ENCODE measurements around the gene WHRN.

GRCh38 chr9:114367772-114368569 is 137.3 kb downstream of the WHRN start:
- no peak for TF ChIP-seq YY1 (IDR thresholded peaks at IDR 0.05; ENCODE audit: insufficient read depth, insufficient read length)
- no peak for TF ChIP-seq ZNF274 (IDR thresholded peaks at IDR 0.05; ENCODE audit: low read depth, low read length)

Data from NT2/D1 (cell line).